HG03196 (cell line): ENCODE data around the gene TUNAR.

Source experiments
- ATAC-seq: cut with Tn5 transposase; IDR thresholded peaks from one replicate; pipeline ENCODE4 v1.9.1; 2021; ENCODE audit not compliant: unreplicated experiment

TUNAR gene

DNA sequence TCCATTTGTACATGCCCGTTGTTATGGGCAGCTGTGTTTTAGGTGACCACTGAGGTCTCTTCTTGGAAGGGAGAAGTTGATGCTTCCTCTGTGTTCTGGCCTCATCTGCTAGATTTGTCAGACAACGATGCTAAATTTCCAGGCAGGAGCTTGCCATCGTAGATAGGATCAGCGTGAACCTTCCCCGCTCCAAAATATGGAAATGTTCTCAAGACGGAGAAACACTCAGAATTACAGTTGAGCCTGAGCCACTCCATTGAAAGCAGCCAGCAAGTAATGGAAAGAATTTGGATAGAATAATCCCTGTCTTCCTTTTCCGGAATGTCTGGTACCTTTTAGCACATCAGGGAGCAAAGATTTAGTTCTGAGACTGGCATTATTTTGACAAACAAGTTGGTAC is 34.8 kb downstream of the TUNAR start:
- no peak for ATAC-seq

DNA sequence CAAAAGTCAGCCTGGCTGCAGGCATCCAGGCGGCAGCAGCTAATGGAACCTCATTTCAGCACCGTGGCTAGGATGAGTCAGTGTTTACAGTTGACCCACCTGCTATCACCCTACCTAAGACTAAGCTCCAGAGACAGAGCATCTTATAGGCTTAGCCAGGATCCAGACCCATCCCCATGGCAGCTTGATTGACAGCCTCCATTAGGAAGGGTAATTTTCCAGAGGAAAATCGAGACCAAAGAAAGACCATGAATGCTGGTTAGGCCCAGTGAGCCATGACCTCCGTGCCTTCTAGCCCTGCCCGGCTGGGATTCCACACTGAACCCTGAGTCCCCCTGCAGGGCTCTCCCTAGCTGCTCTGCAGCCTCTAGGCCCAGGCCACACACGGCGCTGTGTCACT is 38.7 kb downstream of the TUNAR start:
- ATAC-seq = no peak

DNA sequence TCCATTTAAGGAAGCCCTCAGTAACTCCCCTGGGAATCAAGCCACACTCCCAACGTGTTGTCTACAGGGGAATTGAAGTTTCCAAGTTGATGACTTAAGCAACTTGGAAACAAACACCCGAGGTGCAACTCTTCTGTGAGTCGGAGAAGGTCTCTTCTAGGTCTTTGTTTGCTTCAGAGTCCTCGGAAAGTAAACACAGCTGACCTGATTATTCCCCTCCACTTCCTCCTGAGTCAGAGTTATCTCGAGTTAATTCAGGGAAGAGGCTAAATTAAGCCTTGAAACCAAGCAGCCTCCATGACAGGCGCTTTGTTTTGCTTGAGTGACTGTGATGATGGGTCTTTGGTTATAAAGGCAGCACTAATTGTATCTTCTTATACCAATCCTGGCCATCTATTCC is 41.8 kb downstream of the TUNAR start:
- no peak for ATAC-seq

DNA sequence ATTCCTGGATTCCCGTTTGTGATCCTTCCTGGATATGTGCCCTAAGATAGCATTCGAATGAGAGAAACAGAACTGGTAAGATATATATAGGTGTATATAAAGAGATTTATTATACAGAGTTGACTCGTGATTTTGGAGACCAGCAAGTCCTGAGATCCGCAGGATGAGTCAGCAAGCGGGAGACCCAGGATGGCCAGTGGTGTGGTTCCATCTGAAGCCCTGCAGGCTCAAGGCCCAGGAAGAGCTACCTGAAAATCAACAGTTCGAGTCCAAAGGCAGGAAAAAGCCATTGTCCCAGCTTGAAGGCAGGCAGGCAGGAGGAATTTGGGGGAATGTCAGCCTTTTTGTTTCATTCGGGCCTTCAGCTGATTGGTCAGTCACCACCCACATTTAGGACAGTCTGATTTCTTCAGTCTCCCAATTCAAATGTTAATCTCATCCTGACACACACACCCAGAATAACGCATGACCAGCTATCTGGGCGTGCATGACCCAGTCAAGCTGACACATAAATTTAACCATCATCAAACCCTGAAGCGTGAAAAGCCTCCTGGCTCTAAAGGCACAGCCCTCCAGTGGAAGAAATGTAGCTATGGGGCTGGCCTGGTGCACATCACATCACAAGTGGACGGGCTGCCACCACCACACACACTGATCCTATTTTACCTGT is 44.3 kb downstream of the TUNAR start:
- no peak for ATAC-seq

DNA sequence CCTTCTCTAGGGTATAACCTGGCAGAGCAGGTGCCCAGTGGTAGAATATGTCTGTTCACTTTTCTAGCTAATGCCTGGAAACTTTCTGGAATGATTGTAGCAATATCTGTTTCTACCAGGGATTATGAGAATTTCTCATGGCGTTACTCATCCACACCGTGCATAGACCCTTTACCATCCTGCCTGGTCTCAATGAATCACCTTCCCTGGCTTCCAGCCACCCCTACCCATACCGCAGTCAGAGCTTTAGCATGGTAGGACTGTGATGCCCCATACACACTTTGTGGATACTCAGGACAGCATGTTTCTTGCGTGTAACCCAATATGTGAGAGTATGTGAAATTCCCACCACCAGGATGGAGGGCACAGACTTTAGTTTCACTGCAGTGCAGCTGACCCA is 45.4 kb downstream of the TUNAR start:
- ATAC-seq = no peak

DNA sequence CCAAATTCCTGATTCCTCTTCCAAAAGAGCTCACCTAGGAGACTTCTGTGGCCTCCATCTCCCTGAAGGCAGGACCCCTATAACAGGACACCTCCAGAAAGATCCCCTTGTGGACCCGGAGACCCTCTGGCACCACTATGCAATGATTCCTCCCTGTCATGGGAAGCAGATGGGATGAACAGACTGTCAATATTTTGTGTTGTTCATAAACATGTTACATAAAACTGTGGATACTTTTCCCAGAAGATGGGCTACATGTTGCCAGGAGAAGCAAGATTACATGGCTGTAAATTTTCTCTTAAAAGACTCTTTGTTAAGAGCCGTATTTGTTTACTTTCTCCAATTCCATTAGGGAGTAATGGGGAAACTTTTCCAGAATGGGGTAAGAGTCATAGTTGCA is 52.1 kb downstream of the TUNAR start:
- no peak for ATAC-seq

DNA sequence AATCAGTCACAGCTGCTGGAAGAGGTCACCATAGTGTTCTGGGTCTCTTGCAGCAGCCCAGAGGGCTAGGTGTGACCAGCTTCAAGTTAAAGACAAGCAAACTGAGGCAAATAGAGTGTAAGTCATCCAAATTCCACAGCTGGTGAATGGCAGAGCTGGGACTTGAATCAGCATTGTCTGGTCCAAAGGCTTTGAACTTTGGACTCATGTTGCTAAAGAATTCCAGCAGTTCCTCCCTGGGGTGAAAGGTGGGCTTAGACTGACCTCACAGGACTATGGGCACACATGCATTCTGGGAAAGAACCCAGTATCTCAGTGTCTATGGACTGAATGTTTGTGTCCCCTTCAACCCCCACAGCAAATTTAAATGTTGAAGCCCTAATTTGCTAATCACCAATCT is 54.8 kb downstream of the TUNAR start:
- ATAC-seq = no peak

DNA sequence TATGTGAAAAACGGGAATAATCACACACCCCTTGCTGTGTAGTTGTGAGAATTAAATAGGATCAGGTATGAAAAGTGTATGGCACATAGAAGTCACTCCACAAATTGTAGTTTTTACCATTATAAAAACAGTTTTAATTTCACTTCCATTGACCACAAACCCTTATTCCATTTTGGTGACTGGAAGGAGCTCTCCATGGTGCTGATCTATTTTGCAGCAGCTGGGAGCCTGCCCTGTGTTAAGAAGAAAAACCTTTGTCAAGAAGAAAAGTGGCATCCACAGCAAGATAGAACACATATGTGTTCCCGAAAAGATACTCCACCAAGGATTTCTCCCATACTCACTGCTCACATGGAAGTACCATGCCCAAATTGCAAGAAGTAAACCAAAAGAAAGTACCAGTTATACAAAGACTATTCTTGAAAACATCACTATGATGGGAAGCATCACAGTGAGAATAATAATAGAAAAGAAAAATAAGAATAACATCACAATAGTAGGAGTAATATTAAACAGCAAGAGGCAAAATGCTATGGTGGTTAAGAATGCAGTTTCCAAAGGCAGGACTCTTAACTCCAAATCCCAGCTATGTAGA is 58.7 kb downstream of the TUNAR start:
- ATAC-seq = no peak

DNA sequence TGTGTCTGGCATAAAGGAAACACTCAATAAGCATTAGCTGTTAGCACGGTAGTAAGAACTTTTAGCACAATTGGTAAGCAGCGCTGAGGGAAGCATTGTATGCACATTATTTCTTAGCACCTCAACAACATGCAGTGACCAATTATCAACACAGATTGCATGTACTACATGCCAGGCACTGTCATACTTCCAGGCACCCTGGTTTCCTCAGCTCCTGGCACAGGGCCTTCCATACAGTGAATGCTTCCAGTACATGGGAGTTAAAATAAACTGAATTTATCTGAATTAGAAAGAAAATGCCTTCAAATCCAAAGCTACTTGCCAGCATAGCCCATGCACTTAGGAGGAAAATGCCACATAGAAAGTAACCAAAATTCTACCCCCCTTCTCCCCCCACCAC is 59.4 kb downstream of the TUNAR start:
- no peak for ATAC-seq

DNA sequence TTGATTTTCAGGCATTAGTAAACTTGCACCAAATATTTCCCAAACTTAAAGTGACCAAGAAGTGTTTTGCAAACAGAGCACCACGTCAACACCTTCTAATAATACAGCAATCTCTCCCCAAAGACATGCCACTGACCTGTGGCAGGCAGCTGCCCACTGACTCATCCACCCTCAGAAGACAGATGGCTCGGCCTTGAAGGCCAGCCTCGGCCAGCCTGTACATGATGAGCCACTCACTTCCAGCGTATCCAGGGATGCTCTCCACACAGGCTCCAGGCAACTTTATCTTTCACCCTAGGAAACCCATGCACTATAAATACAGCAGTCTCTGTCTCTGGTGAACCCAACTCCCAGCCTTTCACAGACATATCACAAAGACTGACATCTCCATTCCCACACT is 62.7 kb downstream of the TUNAR start:
- ATAC-seq = no peak

DNA sequence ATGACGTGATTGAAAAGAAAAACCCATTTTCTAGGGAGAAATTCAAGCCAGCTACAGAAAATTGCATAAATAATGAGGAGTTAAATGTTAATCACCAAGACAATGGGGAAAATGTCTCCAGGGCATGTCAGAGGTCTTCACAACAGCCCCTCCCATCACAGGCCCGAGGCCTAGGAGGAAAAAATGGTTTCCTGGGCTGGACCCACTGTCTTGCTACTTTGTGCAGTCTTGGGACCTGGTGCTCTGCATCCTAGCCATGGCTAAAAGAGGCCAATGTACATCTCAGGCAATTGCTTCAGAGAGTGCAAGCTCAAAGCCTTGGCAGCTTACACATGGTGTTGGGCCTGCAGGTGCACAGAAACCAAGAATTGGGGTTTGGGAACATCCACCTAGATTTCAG is 65.3 kb downstream of the TUNAR start:
- ATAC-seq = no peak

DNA sequence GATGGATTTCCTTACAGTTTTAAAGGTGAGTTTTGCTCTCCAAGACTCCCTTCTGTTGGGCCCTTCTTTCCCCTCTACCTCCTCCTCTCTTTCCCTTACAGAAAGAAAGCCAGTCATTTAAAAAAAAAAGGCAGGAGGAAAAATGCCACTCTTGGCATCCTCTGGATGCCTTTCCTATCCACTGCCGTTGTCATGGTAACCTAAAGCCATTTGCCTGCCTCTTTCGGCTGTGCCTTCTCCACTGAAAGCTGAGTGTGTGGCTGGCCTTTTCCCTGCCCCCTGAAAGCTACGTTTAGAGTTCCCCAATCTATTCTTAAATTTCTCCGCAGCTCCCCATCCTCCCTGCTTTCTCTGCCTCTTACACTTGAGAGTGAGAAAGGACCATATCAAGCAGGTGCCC is 67.1 kb downstream of the TUNAR start:
- no peak for ATAC-seq

DNA sequence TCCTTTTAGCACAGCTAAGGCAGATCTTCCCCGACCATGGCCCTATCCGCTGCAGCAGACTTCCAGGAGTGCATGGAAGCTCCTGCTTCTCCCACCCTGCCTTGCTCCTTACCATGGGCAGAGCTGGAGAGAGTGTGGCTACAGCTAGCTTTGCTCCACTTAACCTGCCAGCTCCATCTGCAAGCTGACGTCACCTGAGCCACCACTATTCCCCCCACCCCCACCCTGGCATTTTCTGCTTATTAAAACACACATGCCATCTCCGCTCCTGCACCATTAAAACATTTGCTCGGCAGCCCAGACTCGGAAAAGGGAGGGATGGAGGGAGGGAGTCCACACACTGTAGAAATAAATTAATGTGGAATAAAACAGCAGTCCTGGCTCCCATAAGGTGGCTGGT is 67.8 kb downstream of the TUNAR start:
- no peak for ATAC-seq

DNA sequence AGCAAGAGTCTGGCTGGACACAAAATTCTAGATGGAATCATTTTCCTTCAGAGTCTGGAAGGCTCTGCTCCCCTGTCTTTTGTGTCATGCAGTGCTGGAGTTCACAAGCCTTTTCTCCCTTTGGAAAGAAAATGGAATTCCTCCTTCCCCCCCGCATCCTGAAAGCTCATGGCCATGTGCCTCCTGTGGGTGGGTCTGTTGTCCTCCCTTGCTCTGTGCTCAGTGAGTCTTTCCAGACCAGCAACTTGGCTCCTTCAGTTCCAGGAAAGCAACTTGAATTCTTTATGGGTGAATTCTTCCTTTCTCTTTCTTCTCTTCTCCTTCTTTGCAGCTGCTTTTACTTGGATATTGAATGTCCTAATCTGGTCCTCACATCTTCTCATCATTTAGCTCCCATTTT is 70.2 kb downstream of the TUNAR start:
- no peak for ATAC-seq

DNA sequence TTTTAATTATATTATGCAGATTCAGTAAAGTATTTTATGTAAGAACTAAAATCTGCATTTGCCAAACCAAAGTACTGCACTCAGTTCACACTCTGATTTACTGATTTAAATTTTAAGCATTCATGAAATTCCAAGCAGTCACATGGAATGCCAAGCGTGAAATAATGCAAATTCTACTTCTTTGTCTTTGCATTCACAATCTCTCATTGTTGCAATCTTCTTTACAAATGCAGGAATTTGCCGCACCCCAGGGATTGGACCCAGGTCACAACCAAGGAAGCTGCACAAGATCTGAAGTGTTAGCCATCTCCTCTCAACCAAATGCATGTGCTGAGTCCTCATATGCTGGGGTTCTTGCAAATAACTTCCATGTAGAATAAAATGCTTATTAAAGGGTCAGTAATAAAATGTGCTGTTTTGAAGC is 71.9 kb downstream of the TUNAR start:
- no peak for ATAC-seq

DNA sequence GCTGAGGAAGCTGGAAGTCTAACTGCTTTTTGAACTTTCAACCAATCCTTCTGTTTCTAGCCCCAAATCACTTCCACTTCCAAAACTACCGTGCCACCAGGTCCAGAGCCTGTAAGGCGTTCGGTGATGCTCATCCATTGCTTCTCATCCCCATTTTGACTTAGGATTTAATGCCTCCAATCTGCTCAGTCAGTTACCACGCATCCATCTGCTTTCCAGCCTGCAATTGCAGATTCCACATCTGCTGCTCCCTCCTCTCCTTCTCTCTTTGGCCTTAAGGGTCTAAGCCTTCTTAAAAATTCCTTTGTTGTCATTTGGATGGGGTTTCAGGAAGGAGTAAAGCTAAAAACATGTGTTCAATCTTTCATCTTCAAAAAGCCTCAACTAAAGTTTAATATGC is 74.7 kb downstream of the TUNAR start:
- no peak for ATAC-seq

DNA sequence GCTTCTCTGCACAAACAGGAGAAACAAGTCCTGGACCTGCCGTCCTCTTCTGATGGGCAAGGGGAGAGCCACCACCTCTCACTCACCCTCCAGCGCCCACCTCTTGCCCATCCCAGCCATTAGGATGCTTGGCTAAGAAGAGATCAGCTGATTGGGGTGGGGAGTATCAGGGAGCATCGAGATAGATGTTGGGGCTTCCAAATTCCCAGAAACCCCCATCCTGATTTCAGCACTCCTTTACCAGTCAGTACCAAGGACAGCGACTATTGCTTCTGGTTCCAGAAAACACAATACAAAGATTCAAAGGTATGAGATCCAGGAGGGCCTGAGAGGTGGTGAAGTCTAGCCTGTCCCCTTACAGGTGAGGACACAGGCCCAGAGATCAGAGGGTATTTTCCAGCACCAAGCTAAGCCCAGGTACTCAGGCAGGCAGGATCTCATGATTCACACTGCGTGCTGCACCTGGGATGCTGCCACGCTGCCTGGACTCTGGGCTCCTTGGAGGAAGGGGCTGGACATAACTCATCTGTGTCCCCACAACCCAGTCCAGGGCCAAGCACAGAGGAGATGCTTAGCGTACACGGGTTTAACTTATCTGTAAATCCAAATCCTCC is 76.6 kb downstream of the TUNAR start:
- no peak for ATAC-seq

DNA sequence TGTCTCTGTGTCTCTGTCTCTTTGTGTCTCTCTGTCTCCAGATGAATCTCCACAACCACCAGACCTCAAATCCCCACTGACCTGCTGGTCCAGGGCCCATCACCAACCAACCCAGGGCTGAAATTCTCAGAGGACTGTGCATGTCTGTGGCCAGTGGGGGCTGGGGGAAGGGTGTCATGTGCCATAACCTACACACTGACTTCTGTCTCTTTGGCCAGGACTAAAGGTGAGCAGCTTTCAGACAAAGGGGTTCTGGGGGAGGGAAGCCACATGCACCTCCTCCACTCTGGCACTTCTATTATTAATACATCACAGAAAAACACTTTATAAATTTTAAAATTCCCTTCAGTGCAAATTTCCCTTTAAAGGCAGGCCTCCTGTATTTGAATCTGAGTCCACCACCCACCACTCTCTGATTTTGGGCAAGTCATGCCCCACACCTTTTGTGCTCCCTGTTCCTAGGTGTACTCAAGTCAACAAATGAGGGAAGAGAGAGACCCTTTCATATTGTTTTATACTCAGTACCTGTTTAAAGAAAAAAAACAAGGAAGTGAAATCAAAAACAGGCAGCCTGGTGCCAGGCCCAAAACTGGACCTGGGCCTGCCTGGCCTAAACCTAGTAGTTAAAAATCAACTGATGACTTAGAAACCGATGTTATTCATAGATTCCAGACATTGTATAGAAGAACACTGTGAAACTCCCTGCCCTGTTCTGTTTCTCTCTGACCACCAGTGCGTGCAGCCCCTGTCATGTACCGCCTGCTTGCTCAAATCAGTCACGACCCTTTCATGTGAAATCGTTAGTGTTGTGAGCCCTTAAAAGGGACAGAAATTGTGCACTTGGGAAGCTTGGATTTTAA is 80.2 kb downstream of the TUNAR start:
- ATAC-seq = no peak

DNA sequence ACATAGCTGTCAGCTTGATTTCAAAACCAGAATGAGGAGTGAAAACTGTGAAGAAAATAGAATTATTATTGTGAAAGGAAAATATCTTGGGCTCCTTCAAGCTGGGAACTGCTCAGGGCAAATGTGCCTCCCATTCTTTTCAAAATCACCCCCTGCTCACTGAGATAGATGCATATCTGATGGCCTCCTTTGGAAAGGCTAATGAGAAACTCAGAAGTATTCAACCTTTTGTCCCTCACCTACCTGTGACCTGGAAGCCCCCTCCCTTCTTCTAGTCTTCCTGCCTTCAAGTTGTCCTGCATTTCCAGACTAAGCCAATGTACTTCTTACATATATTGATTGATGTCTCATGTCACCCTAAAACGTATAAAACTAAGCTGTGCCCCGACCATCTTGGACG is 81.5 kb downstream of the TUNAR start:
- ATAC-seq = no peak

DNA sequence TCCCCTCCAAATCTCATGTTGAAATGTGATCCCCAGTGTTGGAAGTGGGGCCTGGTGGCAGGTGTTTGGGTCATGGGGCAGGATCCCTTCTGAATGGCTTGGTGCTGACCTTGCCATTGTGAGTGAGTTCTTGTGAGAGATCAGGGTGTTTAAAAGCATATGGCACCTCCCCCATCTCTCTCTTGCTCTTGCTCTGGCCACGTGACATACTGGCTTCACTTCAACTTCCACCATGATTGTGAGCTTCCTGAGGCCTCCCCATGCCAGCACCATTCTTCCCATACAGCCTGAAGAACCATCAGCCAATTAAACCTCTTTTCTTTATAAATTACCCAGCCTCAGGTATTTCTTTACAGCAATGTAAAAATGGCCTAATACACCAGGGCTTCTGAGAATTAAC is 82.7 kb downstream of the TUNAR start:
- no peak for ATAC-seq

DNA sequence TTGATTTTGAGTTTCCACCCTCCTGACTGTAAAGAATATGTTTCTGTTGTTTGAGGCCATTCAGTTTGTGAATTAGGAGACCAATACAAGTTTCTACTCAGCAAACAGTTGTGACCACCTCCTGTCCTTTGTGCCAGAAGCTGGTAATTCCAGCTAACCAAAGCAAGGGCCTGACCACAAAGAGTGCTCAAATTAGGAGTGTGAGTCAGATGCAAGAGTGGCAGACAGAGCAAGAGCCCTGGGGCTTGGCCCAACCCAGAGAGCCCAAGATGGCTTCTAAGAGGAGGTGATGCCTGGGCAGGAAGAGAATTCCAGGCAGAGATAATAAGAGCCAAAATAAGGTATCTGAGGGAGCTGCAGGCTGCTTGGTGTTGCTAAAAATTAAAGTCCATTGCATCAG is 84.8 kb downstream of the TUNAR start:
- no peak for ATAC-seq

DNA sequence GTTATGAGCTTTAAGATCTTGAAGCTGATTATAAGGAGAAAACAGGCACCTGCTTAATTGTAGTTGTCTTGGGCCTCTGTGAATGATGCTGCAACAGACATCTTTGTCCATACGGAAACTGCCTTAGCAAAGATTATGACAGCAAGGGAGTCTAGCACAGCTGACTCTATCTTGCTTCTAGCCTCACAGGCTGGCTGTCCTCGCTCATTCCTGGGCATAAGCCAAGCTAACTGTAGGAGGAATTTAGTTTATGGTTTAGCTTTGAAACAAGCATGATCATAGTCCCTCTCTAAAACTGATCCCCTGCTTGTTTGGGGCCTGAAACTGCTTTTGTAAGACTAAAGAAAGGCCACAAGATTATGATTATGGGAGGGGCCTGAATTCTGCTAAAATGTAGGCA is 88.3 kb downstream of the TUNAR start:
- no peak for ATAC-seq
